Measurements from ENCODE around the gene AK9. TPM values are rescaled to one million over a fixed set of nuclear protein-coding genes. Genes with fewer than 3 reads are reported as not detected.
"Not testable (repeated sequence)": the region's sequence is repeated elsewhere in the genome, so short reads cannot be mapped to it uniquely, and the experiment has no call there.

Gene AK9
- total RNA-seq, 1 donor from 2014 or later = 8.2 TPM

DNA sequence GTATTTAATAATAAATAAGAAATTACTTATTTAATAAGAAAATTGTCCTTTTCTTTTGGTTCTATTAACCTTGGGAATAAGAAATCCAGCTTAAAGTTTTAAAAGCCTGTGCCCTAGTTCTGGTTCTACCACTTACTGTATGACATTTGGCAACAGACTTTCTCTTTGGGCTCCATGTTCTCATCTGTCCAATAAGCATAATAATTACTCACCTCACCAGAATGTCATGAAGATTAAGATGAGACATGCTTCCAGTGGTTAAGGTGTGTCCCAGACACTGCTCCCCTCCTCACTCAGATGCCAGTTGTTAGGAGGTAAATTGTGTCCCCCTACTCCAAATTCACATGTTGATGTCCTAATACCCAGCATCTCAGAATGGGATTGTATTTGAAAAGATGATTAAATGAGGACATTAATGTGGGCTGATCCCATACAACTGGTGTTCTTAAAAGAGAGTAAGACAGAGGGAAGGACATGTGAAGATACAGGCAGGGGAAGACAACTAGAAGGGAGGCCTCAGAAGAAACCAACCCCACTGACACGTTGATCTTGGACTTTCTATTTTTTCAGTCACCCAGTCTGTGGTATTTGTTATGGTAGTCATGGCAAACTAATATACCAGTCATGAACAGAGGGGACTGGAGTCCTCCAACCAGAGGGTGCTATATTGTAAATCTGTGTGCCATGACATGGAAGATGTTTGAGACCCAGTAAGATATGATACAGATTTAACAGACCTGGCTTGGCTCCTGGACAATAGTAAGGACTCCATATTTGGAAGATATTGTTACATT is 229.1 kb downstream of the AK9 start:
- Mint-ChIP-seq H3K27ac (no peak overlapping the region), H3K4me3 (no peak overlapping the region), H3K9me3 (no peaks in the 10 kb centered on the region), H3K36me3 (peaks cover 28% of the 10 kb centered on the region), H3K4me1 (peaks cover 31% of the 10 kb centered on the region), H3K27me3 (ENCODE audit: insufficient read depth, low read depth) (peaks cover 8% of the 10 kb centered on the region)
- Histone ChIP-seq H3K9ac (no peak overlapping the region), H3K9me3 (ENCODE audit: low read depth) (no peaks in the 10 kb centered on the region), H3K4me1 (peaks cover 23% of the 10 kb centered on the region), H3K36me3 (peaks cover 18% of the 10 kb centered on the region), H3K4me2 (no peak overlapping the region), H4K20me1 (ENCODE audit: low read depth) (peaks cover 15% of the 10 kb centered on the region), H3K79me2 (ENCODE audit: low read depth) (peaks cover 19% of the 10 kb centered on the region), H3F3A (ENCODE audit: low read depth) (peaks cover 46% of the 10 kb centered on the region), H2AFZ (replicated peaks) (no peak overlapping the region), H3K27ac (no peak overlapping the region), H3K27me3 (no peaks in the 10 kb centered on the region), H3K4me3 (no peak overlapping the region)
- DNase-seq (ENCODE audit: low spot score) = no peak
- TF ChIP-seq EZH2 (IDR thresholded peaks at IDR 0.05) (no peak), EZH2phosphoT487 (IDR thresholded peaks at IDR 0.05) (no peak)
- TF ChIP-seq, protein P1, sequence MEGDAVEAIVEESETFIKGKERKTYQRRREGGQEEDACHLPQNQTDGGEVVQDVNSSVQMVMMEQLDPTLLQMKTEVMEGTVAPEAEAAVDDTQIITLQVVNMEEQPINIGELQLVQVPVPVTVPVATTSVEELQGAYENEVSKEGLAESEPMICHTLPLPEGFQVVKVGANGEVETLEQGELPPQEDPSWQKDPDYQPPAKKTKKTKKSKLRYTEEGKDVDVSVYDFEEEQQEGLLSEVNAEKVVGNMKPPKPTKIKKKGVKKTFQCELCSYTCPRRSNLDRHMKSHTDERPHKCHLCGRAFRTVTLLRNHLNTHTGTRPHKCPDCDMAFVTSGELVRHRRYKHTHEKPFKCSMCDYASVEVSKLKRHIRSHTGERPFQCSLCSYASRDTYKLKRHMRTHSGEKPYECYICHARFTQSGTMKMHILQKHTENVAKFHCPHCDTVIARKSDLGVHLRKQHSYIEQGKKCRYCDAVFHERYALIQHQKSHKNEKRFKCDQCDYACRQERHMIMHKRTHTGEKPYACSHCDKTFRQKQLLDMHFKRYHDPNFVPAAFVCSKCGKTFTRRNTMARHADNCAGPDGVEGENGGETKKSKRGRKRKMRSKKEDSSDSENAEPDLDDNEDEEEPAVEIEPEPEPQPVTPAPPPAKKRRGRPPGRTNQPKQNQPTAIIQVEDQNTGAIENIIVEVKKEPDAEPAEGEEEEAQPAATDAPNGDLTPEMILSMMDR (IDR thresholded peaks at IDR 0.05) = no peak

DNA sequence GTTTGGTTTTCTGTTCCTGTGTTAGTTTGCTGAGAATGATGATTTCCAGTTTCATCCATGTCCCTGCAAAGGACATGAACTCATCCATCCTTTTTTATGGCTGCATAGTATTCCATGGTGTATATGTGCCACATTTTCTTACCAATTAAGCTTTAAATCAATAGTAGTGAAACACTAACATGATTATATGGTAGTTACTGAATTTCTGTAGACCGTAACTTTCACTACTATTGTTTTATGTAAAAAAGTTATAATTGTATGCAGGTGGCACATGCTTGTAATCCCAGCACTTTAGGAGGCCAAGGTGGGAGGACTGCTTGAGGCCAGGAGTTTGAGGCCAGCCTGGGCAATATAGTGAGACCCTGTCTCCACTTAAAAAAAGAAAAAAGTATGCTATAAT is 229.8 kb downstream of the AK9 start:
- not testable (repeated sequence) for H3K27me3 ChIP-seq; H3K4me2 ChIP-seq; DNase-seq (ENCODE audit: low spot score); H3K4me3 Mint-ChIP-seq; H3K4me3 ChIP-seq; H3K9me3 ChIP-seq (ENCODE audit: low read depth); H3K9ac ChIP-seq; H3K27ac ChIP-seq; H3K9me3 Mint-ChIP-seq; H3K27ac Mint-ChIP-seq; H2AFZ ChIP-seq (replicated peaks)
- Histone ChIP-seq H3F3A (ENCODE audit: low read depth) (peaks cover 53% of the 10 kb centered on the region), H3K4me1 (peaks cover 28% of the 10 kb centered on the region), H3K79me2 (ENCODE audit: low read depth) (peaks cover 26% of the 10 kb centered on the region), H4K20me1 (ENCODE audit: low read depth) (peaks cover 15% of the 10 kb centered on the region), H3K36me3 (peaks cover 18% of the 10 kb centered on the region)
- Mint-ChIP-seq H3K36me3 (peaks cover 26% of the 10 kb centered on the region), H3K4me1 (peaks cover 38% of the 10 kb centered on the region), H3K27me3 (ENCODE audit: insufficient read depth, low read depth) (peaks cover 15% of the 10 kb centered on the region)

DNA sequence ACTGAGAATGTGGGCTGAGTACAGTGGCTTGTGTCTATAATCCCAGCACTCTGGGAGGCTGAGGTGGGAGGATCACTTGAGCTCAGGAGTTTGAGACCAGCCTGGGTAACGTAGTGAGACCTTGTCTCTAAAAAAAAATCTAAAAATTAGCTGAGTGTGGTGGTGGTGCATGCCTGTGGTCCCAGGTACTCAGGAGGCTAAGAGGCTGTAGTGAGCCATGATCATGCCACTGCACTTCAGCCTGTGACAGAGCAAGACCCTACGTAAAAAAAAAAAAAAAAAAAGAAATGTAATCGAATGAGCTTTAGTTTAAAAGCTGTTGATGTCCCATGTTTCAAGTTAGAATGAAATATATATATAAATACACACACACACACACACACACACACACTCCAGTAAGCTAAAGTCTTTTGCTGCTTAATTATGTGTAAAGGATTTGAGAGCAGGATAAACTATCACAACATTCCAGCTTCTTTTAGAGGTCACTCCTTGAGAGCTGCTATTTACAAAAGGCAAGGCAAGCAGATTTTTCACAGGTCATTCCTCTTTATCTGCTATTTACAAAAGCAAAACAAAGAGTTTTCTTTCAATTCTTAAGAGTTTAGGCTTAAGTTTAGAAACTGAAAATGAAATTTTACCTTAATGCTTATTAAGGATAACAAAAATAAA is 230.7 kb downstream of the AK9 start:
- H3K9me3 Mint-ChIP-seq = no peaks in the 10 kb centered on the region
- Histone ChIP-seq H3K4me1 (peaks cover 28% of the 10 kb centered on the region), H3F3A (ENCODE audit: low read depth) (peaks cover 60% of the 10 kb centered on the region), H3K27ac (peak overlapping the region; percentile 92), H3K4me3 (no peak overlapping the region), H3K9ac (no peak overlapping the region), H3K36me3 (peaks cover 17% of the 10 kb centered on the region), H2AFZ (replicated peaks) (no peak overlapping the region), H3K27me3 (no peaks in the 10 kb centered on the region), H3K79me2 (ENCODE audit: low read depth) (peaks cover 23% of the 10 kb centered on the region), H3K4me2 (peak overlapping the region; percentile 45), H3K9me3 (ENCODE audit: low read depth) (no peaks in the 10 kb centered on the region), H4K20me1 (ENCODE audit: low read depth) (peaks cover 15% of the 10 kb centered on the region)
- TF ChIP-seq EZH2 (IDR thresholded peaks at IDR 0.05) (no peak), EZH2phosphoT487 (IDR thresholded peaks at IDR 0.05) (no peak)
- TF ChIP-seq, protein P1 (IDR thresholded peaks at IDR 0.05) = no peak
- H3K36me3 Mint-ChIP-seq = peaks cover 18% of the 10 kb centered on the region
- peaks cover 39% of the 10 kb centered on the region for H3K4me1 Mint-ChIP-seq
- H3K4me3 Mint-ChIP-seq = no peak overlapping the region
- H3K27ac Mint-ChIP-seq = no peak overlapping the region
- H3K27me3 Mint-ChIP-seq (ENCODE audit: insufficient read depth, low read depth) = peaks cover 15% of the 10 kb centered on the region
- DNase-seq (ENCODE audit: low spot score) = peak; percentile 62

Data from neural progenitor cell (in vitro differentiated cells).